CD4-positive, alpha-beta T cell (primary cell): ENCODE data around the gene OR8A1. TPM values are rescaled to one million over a fixed set of nuclear protein-coding genes. Genes with fewer than 3 reads are reported as not detected.
A peak's percentile ranks its signal among the peaks of the same experiment; 100 is the strongest.

Source experiments
- ATAC-seq: fragments of 200-7000 bp; cut with Tn5 transposase; one replicate; pipeline ENCODE4 v1.10.0; 2022; ENCODE audit warnings: mild to moderate bottlenecking; ENCODE audit not compliant: poor library complexity
- CTCF ChIA-PET: fragments of 350-600 bp; sonication (Branson Sonifier 250); formaldehyde crosslinking; loops from one replicate; lab custom pipeline; 2021; ENCODE audit warnings: antibody characterized with exemption, inconsistent platforms; lab: Charles Lee
- POLR2A ChIA-PET: fragments of 350-600 bp; sonication (Branson Sonifier 250); formaldehyde crosslinking; loops from one replicate; lab custom pipeline; 2021; ENCODE audit warnings: antibody characterized with exemption, inconsistent platforms; lab: Charles Lee
- DNase-seq, 14 experiments: peaks; one replicate each; pipeline ENCODE4 v3.0.0-alpha.2; 2013 to 2020; ENCODE audit warnings: mixed read lengths in 2 of 14
- H3K27ac ChIP-seq, 2 donors: one replicate each; pipeline versions ENCODE4 v1.5.1 to v1.7.0; 2013; ENCODE audit warnings: low read length in 2 of 2, low read depth in 1 of 2, mild to moderate bottlenecking in 1 of 2
- H3K27me3 ChIP-seq, 2 experiments: 1 replicate in 1 of 2; 2 replicates in 1 of 2; pipeline versions ENCODE4 v1.6.1 to v1.7.0; 2013; ENCODE audit warnings: low read length in 2 of 2, control low read depth in 1 of 2, mild to moderate bottlenecking in 1 of 2, moderate library complexity in 1 of 2; ENCODE audit not compliant: insufficient read depth in 2 of 2, control insufficient read depth in 1 of 2
- H3K36me3 ChIP-seq: one replicate; pipeline ENCODE4 v1.6.1; 2013; ENCODE audit warnings: low read length, control low read depth; ENCODE audit not compliant: insufficient read depth
- H3K4me1 ChIP-seq: one replicate; pipeline ENCODE4 v1.6.1; 2013; ENCODE audit warnings: low read length, control low read depth; ENCODE audit not compliant: insufficient read depth
- H3K4me3 ChIP-seq: one replicate; pipeline ENCODE4 v1.5.1; 2013; ENCODE audit warnings: mild to moderate bottlenecking, low read length, moderate library complexity
- H3K9me3 ChIP-seq, 2 experiments: 1 replicate in 1 of 2; 2 replicates in 1 of 2; pipeline versions ENCODE4 v1.6.1 to v1.7.0; 2013; ENCODE audit warnings: low read length in 2 of 2, mild to moderate bottlenecking in 2 of 2, control low read depth in 1 of 2, moderate library complexity in 1 of 2; ENCODE audit not compliant: control insufficient read depth in 1 of 2, insufficient read depth in 1 of 2
- H3K27ac Mint-ChIP-seq: one replicate; pipeline ENCODE4 v1.8.0; 2020; ENCODE audit warnings: mixed read lengths
- H3K27me3 Mint-ChIP-seq: one replicate; pipeline ENCODE4 v1.8.0; 2021; ENCODE audit warnings: mixed read lengths
- H3K36me3 Mint-ChIP-seq: one replicate; pipeline ENCODE4 v1.8.0; 2021; ENCODE audit warnings: low read depth, mixed read lengths
- H3K4me1 Mint-ChIP-seq: one replicate; pipeline ENCODE4 v1.8.0; 2021; ENCODE audit warnings: low read depth, mixed read lengths
- H3K4me3 Mint-ChIP-seq: one replicate; pipeline ENCODE4 v1.8.0; 2020; ENCODE audit warnings: mild to moderate bottlenecking, mixed read lengths
- H3K9me3 Mint-ChIP-seq: one replicate; pipeline ENCODE4 v1.8.0; 2020; ENCODE audit warnings: mixed read lengths
- intact Hi-C, 2 experiments: fragments of 100-400 bp; cut with DNase I in 1 of 2; cut with micrococcal nuclease in 1 of 2; formaldehyde crosslinking; loops; one replicate each; pipeline versions ENCODE4 v1.15.1 to v1.9.0; 2023 to 2025; cut with DNase I, micrococcal nuclease
- total RNA-seq, 174 experiments: library from RNA in 2 of 174; stranded (reverse) in 2 of 174; gene quantifications; one replicate each; pipeline ENCODE4 v1.2.3 and lab custom pipeline; 2021 to 2026
- TF ChIP-seq, protein P1 (sequence below): fragments of 200-600 bp; IDR thresholded peaks from one replicate; pipeline ENCODE4 v1.8.0; 2022; ENCODE audit warnings: antibody characterized with exemption, mild to moderate bottlenecking

Gene OR8A1
- total RNA-seq, 2 experiments from 2014 or later = not detected

DNA sequence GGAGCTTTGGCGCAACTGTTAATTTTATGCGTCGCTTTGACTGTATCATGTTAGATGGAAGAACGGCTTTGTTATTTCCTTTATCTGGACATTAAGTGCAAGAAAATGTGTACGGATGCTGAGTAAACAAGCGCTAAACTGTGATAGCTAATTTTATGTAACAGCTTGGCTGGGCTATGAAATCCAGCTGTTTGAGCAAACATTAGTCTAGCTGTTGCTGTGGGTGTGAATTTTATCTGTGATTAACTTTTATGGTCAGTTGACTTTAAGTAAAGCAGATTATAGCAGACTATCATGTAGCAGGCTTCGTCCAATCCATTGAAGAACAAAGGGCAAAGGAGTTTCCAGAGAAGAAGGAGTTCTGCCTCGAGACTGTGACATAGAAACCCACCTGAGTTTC, 14.0 kb downstream of the OR8A1 start:
- H3K27ac ChIP-seq = no peak overlapping the region
- CTCF ChIA-PET = interaction anchor here (1.2 kb wide), 1 partner anchor 10 kb away, joined by 3 read pairs; no protein-coding TSS in a partner anchor
- Mint-ChIP-seq H3K9me3 (no peaks in the 10 kb centered on the region), H3K27me3 (peaks cover 29% of the 10 kb centered on the region), H3K4me1 (no peaks in the 10 kb centered on the region), H3K4me3 (no peak overlapping the region), H3K36me3 (no peaks in the 10 kb centered on the region), H3K27ac (no peak overlapping the region)
- ATAC-seq = no peak
- peaks cover 0 to 3% of the 10 kb centered on the region in 2 experiments for H3K27me3 ChIP-seq
- no peaks in the 10 kb centered on the region for H3K36me3 ChIP-seq
- TF ChIP-seq, protein P1, sequence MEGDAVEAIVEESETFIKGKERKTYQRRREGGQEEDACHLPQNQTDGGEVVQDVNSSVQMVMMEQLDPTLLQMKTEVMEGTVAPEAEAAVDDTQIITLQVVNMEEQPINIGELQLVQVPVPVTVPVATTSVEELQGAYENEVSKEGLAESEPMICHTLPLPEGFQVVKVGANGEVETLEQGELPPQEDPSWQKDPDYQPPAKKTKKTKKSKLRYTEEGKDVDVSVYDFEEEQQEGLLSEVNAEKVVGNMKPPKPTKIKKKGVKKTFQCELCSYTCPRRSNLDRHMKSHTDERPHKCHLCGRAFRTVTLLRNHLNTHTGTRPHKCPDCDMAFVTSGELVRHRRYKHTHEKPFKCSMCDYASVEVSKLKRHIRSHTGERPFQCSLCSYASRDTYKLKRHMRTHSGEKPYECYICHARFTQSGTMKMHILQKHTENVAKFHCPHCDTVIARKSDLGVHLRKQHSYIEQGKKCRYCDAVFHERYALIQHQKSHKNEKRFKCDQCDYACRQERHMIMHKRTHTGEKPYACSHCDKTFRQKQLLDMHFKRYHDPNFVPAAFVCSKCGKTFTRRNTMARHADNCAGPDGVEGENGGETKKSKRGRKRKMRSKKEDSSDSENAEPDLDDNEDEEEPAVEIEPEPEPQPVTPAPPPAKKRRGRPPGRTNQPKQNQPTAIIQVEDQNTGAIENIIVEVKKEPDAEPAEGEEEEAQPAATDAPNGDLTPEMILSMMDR = no peak
- no peaks in the 10 kb centered on the region for H3K9me3 ChIP-seq
- intact Hi-C loops = loop anchor here in 1 of 2 experiments (2.0 kb wide), 1 partner anchor 167 kb away; no protein-coding TSS in a partner anchor
- no peak overlapping the region for H3K4me3 ChIP-seq
- POLR2A ChIA-PET = no interaction called here
- no peak for DNase-seq
- H3K4me1 ChIP-seq = no peaks in the 10 kb centered on the region

DNA sequence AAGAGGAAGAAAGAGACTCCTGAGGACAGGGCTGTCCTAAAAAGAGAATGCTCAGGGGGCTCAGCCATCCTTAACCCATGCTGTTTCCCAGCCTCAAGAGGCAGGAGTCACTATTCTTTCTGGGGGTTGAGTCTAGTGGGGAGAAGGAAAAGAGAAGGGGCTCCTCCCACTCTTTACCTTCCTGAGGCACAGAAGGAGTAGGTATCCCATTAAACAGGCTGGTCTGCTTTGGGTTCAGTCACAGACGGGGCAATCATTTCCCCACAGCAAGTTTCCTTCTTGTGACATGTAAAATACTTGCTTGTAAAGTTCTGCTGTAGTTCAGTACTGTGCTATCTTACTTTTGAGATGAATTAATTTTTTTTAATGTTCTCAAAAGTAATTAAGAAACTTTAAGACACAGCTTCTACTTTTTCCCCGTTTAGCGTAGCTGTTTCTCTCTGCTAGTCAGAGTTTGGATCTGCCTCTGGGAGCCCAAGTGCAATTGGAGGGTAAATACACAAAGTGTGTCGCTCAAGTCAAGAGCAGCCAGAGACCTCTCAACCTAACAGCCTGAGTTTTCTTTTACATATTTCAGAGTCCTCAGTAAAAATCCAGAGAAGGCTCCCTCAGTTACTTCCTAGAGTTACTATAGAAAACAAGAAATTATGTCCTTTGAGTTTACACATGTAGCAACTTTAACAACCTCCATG, 15.0 kb downstream of the OR8A1 start:
- Mint-ChIP-seq H3K27ac (no peak overlapping the region), H3K36me3 (no peaks in the 10 kb centered on the region), H3K27me3 (peaks cover 33% of the 10 kb centered on the region), H3K4me1 (no peaks in the 10 kb centered on the region), H3K4me3 (no peak overlapping the region), H3K9me3 (no peaks in the 10 kb centered on the region)
- ChIA-PET CTCF (no interaction called here), POLR2A (no interaction called here)
- intact Hi-C loops = loop anchor here (2.0 to 5.0 kb wide), 2 partner anchors 168 to 513 kb away; no protein-coding TSS in a partner anchor
- Histone ChIP-seq H3K4me3 (no peak overlapping the region), H3K27ac (no peak overlapping the region), H3K27me3 (peaks cover 0 to 3% of the 10 kb centered on the region in 2 experiments), H3K9me3 (no peaks in the 10 kb centered on the region), H3K4me1 (no peaks in the 10 kb centered on the region), H3K36me3 (no peaks in the 10 kb centered on the region)
- DNase-seq (no peak), ATAC-seq (no peak)
- TF ChIP-seq, protein P1 = no peak

DNA sequence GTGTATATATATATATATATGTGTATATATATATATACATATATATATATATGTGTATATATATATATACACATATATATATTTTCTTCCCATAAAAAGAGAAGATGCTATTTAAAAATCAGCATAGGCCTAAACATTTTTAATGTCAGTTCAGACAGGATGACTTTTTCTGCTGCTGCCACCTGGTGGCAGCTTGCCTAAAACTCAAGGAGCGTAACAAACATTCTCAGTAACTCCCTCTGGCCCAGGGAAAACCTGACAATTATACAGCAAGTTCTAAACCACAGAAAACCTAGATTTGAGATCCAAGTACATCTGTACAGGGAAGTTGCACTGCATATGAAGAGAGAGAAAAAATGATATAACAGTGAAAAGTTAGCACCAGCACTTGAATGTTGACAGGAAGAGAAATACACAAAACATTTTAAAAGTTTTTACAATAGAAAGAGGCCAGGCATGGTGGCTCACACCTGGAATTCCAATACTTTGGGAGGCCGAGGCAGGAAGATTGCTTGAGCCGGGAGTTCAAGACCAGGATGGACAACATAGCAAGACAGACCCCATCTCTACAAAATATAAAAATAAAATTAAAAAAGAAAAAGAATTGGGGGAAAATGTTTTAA, 16.6 kb downstream of the OR8A1 start:
- Mint-ChIP-seq H3K4me3 (no peak overlapping the region), H3K27ac (no peak overlapping the region), H3K4me1 (no peaks in the 10 kb centered on the region), H3K9me3 (no peaks in the 10 kb centered on the region), H3K27me3 (peaks cover 37% of the 10 kb centered on the region), H3K36me3 (no peaks in the 10 kb centered on the region)
- ATAC-seq = no peak
- peak in 13 of 14 experiments; percentile 5 to 59 (median 28) for DNase-seq
- CTCF ChIA-PET = interaction anchor here (0.6 to 1.4 kb wide), 7 partner anchors 9 to 1046 kb away, joined by 3 to 6 read pairs (median 3); no protein-coding TSS in a partner anchor
- Histone ChIP-seq H3K36me3 (no peaks in the 10 kb centered on the region), H3K4me1 (no peaks in the 10 kb centered on the region), H3K4me3 (no peak overlapping the region), H3K27me3 (peaks cover 0 to 3% of the 10 kb centered on the region in 2 experiments), H3K9me3 (no peaks in the 10 kb centered on the region), H3K27ac (no peak overlapping the region)
- TF ChIP-seq, protein P1 = peak; percentile 73
- intact Hi-C loops = loop anchor here in 1 of 2 experiments (2.0 to 5.0 kb wide), 2 partner anchors 172 to 514 kb away; no protein-coding TSS in a partner anchor
- POLR2A ChIA-PET = no interaction called here
